K562 (cell line): ENCODE data around the gene ALDH1A2. TPM values are rescaled to one million over a fixed set of nuclear protein-coding genes. Genes with fewer than 3 reads are reported as not detected.

Experiments used
- ARID2 ChIP-seq: fragments of 450-650 bp; IDR thresholded peaks from 2 replicates; pipeline ENCODE4 v1.6.1; 2017; ENCODE audit warnings: antibody characterized with exemption, mild to moderate bottlenecking
- BHLHE40 ChIP-seq: IDR thresholded peaks from 2 replicates; pipeline ENCODE4 v1.6.1; 2011; ENCODE audit warnings: low read length, improper control_type of control experiment
- BMI1 ChIP-seq: fragments of 150-350 bp; IDR thresholded peaks from 2 replicates; pipeline ENCODE4 v1.6.1; 2014; ENCODE audit warnings: low read length
- CC2D1A ChIP-seq: fragments of 450-650 bp; IDR thresholded peaks from 2 replicates; pipeline ENCODE4 v1.6.1; 2017; ENCODE audit warnings: mild to moderate bottlenecking
- COPS2 ChIP-seq: fragments of 450-650 bp; conservative IDR thresholded peaks from 2 replicates; pipeline ENCODE4 v1.6.1; 2016; ENCODE audit warnings: mild to moderate bottlenecking, moderate library complexity
- EP300 ChIP-seq: IDR thresholded peaks from 2 replicates; pipeline ENCODE4 v1.6.1; 2012; ENCODE audit warnings: low read length, improper control_type of control experiment
- GATA2 ChIP-seq: sonication (generic); formaldehyde crosslinking; IDR thresholded peaks from 2 replicates; pipeline ENCODE4 v1.4.0; 2020; ENCODE audit warnings: mild to moderate bottlenecking, missing genetic modification reagents
- MCM5 ChIP-seq: fragments of 450-650 bp; IDR thresholded peaks from 2 replicates; pipeline ENCODE4 v1.6.1; 2016; ENCODE audit warnings: low read depth
- NFE2 ChIP-seq: IDR thresholded peaks from 2 replicates; pipeline ENCODE4 v1.6.1; 2014; ENCODE audit warnings: antibody characterized with exemption, low read depth
- RB1 ChIP-seq: fragments of 450-650 bp; IDR thresholded peaks from 2 replicates; pipeline ENCODE4 v1.6.1; 2017; ENCODE audit warnings: low read depth, mild to moderate bottlenecking
- RCOR1 ChIP-seq, 2 experiments: IDR thresholded peaks; 2 replicates each; pipeline ENCODE4 v1.6.1; 2012; ENCODE audit warnings: low read depth in 2 of 2, low read length in 2 of 2, borderline replicate concordance in 1 of 2, improper control_type of control experiment in 1 of 2
- RFX1 ChIP-seq: fragments of 450-650 bp; IDR thresholded peaks from 2 replicates; pipeline ENCODE4 v1.6.1; 2016; ENCODE audit warnings: mild to moderate bottlenecking, moderate library complexity
- SAFB ChIP-seq: fragments of 200-400 bp; formaldehyde crosslinking; IDR thresholded peaks from 2 replicates; pipeline ENCODE4 v1.6.1; 2017; ENCODE audit warnings: low read depth, low read length, borderline replicate concordance
- SP1 ChIP-seq: sonication (generic); formaldehyde crosslinking; IDR thresholded peaks from 2 replicates; pipeline ENCODE4 v1.8.1; 2022; ENCODE audit warnings: mild to moderate bottlenecking, missing genetic modification reagents
- XRCC5 ChIP-seq: fragments of 200-400 bp; formaldehyde crosslinking; IDR thresholded peaks from 2 replicates; pipeline ENCODE4 v1.6.1; 2017; ENCODE audit warnings: low read depth, mild to moderate bottlenecking, low read length
- ZFX ChIP-seq: sonication (generic); formaldehyde crosslinking; IDR thresholded peaks from 2 replicates; pipeline ENCODE4 v1.8.0; 2022; ENCODE audit warnings: mild to moderate bottlenecking, missing genetic modification reagents, moderate library complexity
- ZNF121 ChIP-seq: sonication (generic); formaldehyde crosslinking; conservative IDR thresholded peaks from 2 replicates; pipeline ENCODE4 v1.8.0; 2022; ENCODE audit warnings: missing genetic modification reagents
- ZNF140 ChIP-seq: fragments of 250-450 bp; sonication (Bioruptor Pico); IDR thresholded peaks from 2 replicates; pipeline ENCODE4 v1.8.0; 2021; ENCODE audit warnings: moderate library complexity, mild to moderate bottlenecking, inconsistent platforms
- ZNF184 ChIP-seq: sonication (generic); formaldehyde crosslinking; IDR thresholded peaks from 2 replicates; pipeline ENCODE4 v1.5.0; 2020; ENCODE audit warnings: missing genetic modification reagents
- ZNF224 ChIP-seq: sonication (generic); formaldehyde crosslinking; IDR thresholded peaks from 2 replicates; pipeline ENCODE4 v1.8.0; 2022; ENCODE audit warnings: mild to moderate bottlenecking, missing genetic modification reagents
- ZNF444 ChIP-seq: fragments of 250-450 bp; sonication (Bioruptor Pico); IDR thresholded peaks from 2 replicates; pipeline ENCODE4 v1.4.0; 2020; ENCODE audit warnings: mild to moderate bottlenecking, moderate library complexity
- polyA plus RNA-seq, 8 experiments: library from polyadenylated mRNA; depleted of rRNA in 4 of 8; stranded (reverse) in 5 of 8; unstranded in 3 of 8; fragments of >200 nt; fragmentation: Nextera tagmentation in 2 of 8; fragmentation: Illumina TruSeq in 1 of 8; extraction: Ambion mirVana in 2 of 8; extraction: Trizol in 1 of 8; gene quantifications; 2 replicates each; pipeline versions ENCODE4 v1.2.1 to v1.2.3, GENCODE V29; 2011 to 2014; ENCODE audit warnings: inconsistent platforms in 1 of 8, missing spikeins in 1 of 8
- total RNA-seq, 7 experiments: library from RNA; depleted of rRNA in 6 of 7; stranded (reverse); fragments of >200 nt in 6 of 7; fragmentation: Illumina TruSeq in 2 of 7; extraction: Trizol in 2 of 7; gene quantifications; 2 replicates each; pipeline versions ENCODE4 v1.2.1 to v1.2.3, GENCODE V29; 2011 to 2021; ENCODE audit warnings: low replicate concordance in 1 of 7
- TF ChIP-seq, protein P1 (sequence below): fragments of 450-650 bp; IDR thresholded peaks from 2 replicates; pipeline ENCODE4 v1.6.1; 2014; ENCODE audit warnings: low read depth, mild to moderate bottlenecking, moderate library complexity, borderline replicate concordance
- TF ChIP-seq, protein P2 (sequence below): IDR thresholded peaks from 2 replicates; pipeline ENCODE4 v1.6.1; 2016; ENCODE audit warnings: missing genetic modification characterization, missing compliant biosample characterization
- TF ChIP-seq, protein P3 (sequence below): IDR thresholded peaks from 3 replicates; pipeline ENCODE4 v1.6.1; 2011; ENCODE audit warnings: borderline replicate concordance, mild to moderate bottlenecking; ENCODE audit not compliant: insufficient read length, insufficient read depth
- TF ChIP-seq, protein P4 (sequence below), 3 experiments: IDR thresholded peaks in 2 of 3; conservative IDR thresholded peaks in 1 of 3; 2 replicates each; pipeline ENCODE4 v1.5.1; 2011 to 2012; ENCODE audit warnings: low read length in 3 of 3, mild to moderate bottlenecking in 3 of 3, control low read depth in 2 of 3, improper control_type of control experiment in 1 of 3, inconsistent platforms in 1 of 3, low read depth in 1 of 3, mixed read lengths in 1 of 3, moderate library complexity in 1 of 3; ENCODE audit not compliant: insufficient read depth in 2 of 3

The ALDH1A2 gene
- total and polyA plus RNA-seq, 9 of the 15 experiments (the other 6 are each of a cell fraction or from before 2014, with no cell fraction given): 115 to 393 (median 333) TPM

DNA sequence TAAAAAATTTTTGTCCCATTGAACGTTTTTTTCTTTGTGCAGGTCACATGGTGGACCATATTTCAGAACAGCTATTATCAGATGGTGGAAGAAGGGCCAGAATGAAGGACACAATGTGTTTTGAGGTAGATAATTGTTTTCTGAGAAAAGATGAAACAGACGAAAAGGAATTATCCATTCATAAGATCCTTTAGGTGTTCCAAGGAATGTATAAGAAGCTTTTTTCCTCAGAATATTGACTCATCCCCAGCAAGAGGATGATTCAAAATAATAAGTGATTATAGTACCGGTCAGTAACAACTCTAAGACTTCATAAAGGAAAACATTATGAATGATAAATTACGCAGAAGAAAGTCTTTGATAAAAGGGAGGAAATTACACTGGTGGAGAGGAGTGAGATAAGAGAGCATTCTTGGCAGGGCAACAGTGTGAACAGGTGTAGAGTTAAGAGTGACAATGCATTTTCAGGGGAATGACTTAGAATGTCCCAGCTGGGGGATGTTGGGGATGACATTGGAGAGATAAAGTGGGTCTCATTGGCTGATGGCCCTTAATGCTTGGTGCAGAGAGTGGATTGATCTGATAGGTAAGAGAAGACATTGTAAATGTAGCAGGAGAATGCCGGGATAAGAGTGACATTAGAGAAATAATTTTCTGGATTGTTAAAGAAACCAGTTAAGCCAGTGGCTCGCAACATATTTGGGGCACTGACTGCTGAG is 45.6 kb upstream of the ALDH1A2 start (continued):
- peak; percentile 98 for TF ChIP-seq NFE2
- no peak for TF ChIP-seq ZNF121
- no peak for TF ChIP-seq ZNF140 (CRISPR knock-in tag)
- no peak for TF ChIP-seq COPS2
- no peak for TF ChIP-seq ZNF184 (CRISPR knock-in tag)
- TF ChIP-seq GATA2: peak; percentile 89
- TF ChIP-seq SAFB: no peak
- peak; percentile 90 for TF ChIP-seq EP300
- TF ChIP-seq, protein P1, sequence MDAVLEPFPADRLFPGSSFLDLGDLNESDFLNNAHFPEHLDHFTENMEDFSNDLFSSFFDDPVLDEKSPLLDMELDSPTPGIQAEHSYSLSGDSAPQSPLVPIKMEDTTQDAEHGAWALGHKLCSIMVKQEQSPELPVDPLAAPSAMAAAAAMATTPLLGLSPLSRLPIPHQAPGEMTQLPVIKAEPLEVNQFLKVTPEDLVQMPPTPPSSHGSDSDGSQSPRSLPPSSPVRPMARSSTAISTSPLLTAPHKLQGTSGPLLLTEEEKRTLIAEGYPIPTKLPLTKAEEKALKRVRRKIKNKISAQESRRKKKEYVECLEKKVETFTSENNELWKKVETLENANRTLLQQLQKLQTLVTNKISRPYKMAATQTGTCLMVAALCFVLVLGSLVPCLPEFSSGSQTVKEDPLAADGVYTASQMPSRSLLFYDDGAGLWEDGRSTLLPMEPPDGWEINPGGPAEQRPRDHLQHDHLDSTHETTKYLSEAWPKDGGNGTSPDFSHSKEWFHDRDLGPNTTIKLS: no peak
- TF ChIP-seq MCM5: no peak
- TF ChIP-seq, protein P2, sequence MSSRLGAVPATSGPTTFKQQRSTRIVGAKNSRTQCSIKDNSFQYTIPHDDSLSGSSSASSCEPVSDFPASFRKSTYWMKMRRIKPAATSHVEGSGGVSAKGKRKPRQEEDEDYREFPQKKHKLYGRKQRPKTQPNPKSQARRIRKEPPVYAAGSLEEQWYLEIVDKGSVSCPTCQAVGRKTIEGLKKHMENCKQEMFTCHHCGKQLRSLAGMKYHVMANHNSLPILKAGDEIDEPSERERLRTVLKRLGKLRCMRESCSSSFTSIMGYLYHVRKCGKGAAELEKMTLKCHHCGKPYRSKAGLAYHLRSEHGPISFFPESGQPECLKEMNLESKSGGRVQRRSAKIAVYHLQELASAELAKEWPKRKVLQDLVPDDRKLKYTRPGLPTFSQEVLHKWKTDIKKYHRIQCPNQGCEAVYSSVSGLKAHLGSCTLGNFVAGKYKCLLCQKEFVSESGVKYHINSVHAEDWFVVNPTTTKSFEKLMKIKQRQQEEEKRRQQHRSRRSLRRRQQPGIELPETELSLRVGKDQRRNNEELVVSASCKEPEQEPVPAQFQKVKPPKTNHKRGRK (tag): no peak
- TF ChIP-seq BMI1: no peak
- no peak for TF ChIP-seq ARID2
- 0 out of 2 replicates have a peak, but pooled peaks have one; percentile 2 for TF ChIP-seq RFX1
- peak; percentile 53 to 91; a peak in 3 of 4 replicates for TF ChIP-seq RCOR1 (IDR thresholded peaks at IDR 0.05; ENCODE audit: borderline replicate concordance in 1 of 2, low read depth in 2 of 2, low read length in 2 of 2)
- TF ChIP-seq SP1: no peak
- TF ChIP-seq CC2D1A: peak; percentile 88; the same call in 1 of the 2 replicates
- TF ChIP-seq RB1: no peak
- TF ChIP-seq, protein P3, sequence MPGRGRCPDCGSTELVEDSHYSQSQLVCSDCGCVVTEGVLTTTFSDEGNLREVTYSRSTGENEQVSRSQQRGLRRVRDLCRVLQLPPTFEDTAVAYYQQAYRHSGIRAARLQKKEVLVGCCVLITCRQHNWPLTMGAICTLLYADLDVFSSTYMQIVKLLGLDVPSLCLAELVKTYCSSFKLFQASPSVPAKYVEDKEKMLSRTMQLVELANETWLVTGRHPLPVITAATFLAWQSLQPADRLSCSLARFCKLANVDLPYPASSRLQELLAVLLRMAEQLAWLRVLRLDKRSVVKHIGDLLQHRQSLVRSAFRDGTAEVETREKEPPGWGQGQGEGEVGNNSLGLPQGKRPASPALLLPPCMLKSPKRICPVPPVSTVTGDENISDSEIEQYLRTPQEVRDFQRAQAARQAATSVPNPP: no peak
- TF ChIP-seq ZNF444 (CRISPR knock-in tag): no peak
- no peak for TF ChIP-seq ZFX (CRISPR knock-in tag)
- no peak for TF ChIP-seq XRCC5
- TF ChIP-seq, protein P4, sequence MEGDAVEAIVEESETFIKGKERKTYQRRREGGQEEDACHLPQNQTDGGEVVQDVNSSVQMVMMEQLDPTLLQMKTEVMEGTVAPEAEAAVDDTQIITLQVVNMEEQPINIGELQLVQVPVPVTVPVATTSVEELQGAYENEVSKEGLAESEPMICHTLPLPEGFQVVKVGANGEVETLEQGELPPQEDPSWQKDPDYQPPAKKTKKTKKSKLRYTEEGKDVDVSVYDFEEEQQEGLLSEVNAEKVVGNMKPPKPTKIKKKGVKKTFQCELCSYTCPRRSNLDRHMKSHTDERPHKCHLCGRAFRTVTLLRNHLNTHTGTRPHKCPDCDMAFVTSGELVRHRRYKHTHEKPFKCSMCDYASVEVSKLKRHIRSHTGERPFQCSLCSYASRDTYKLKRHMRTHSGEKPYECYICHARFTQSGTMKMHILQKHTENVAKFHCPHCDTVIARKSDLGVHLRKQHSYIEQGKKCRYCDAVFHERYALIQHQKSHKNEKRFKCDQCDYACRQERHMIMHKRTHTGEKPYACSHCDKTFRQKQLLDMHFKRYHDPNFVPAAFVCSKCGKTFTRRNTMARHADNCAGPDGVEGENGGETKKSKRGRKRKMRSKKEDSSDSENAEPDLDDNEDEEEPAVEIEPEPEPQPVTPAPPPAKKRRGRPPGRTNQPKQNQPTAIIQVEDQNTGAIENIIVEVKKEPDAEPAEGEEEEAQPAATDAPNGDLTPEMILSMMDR (IDR thresholded peaks at IDR 0.05 in 2 of 3, conservative IDR thresholded peaks at IDR 0.05 in 1 of 3; ENCODE audit: insufficient read depth in 2 of 3, low read depth in 1 of 3, low read length in 3 of 3): no peak
- no peak for TF ChIP-seq ZNF224 (CRISPR knock-in tag)
- TF ChIP-seq BHLHE40: peak; percentile 17; the same call in 1 of the 2 replicates
